Esophagus muscularis mucosa (tissue), 3 donors: ENCODE measurements around the gene GDPGP1.

Experiments used
- POLR2A ChIP-seq: fragments of 450-650 bp; IDR thresholded peaks from one replicate; pipeline ENCODE4 v1.6.1; 2017; ENCODE audit warnings: antibody characterized with exemption, moderate library complexity, mild to moderate bottlenecking, low read depth
- POLR2AphosphoS5 ChIP-seq, 2 donors: sonication (generic); formaldehyde crosslinking; IDR thresholded peaks; one replicate each; pipeline ENCODE4 v1.6.1; 2017; ENCODE audit warnings: antibody characterized with exemption in 2 of 2
- TF ChIP-seq, protein P1 (sequence below), 3 experiments: fragments of 200-600 bp in 2 of 3; fragments of 450-650 bp in 1 of 3; sonication (generic) in 2 of 3; IDR thresholded peaks; one replicate each; pipeline ENCODE4 v1.5.1; 2017 to 2019; ENCODE audit warnings: antibody characterized with exemption in 3 of 3, mild to moderate bottlenecking in 2 of 3, moderate library complexity in 1 of 3

DNA sequence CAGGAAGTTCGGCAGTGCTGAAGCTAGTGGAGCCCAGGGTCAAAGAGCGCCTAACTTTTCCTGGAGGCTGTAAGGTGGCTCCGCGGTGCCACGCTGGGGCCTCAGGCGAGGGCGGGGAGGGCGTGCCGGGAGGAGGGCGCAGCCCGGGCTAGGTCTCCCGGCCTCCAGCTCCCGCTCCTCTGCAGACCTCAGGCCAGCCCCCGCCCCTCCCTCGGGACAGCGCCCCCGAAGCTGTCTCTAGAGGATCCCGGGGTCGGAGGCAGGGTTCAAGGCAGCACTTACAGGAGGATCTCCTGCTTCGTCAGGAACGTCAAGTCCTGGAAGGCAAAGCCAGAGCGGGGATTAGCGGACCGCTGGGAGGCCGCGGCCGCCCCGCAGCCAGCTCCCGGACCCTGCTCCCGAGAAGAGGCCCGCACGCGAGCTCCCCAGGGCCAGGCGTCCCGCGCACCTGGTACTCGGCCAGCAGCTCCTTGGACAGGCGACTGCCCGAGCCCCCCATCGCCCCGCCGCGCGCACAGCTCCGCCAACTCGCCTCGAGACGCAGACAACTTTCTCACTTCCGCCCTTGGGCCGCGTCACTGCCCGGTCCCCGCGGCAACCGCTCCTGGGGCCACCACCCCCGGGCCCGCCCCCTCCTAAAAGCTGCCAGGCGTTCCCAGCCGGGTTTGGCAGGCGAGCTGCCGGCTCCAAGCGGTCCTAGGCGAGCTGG, 468 bp upstream of the GDPGP1 start, which contains the start of gene CIB1:
- TF ChIP-seq POLR2AphosphoS5 (IDR thresholded peaks at IDR 0.05) = peak; percentile 77 to 87
- peak; percentile 54 for TF ChIP-seq POLR2A
- TF ChIP-seq, protein P1, sequence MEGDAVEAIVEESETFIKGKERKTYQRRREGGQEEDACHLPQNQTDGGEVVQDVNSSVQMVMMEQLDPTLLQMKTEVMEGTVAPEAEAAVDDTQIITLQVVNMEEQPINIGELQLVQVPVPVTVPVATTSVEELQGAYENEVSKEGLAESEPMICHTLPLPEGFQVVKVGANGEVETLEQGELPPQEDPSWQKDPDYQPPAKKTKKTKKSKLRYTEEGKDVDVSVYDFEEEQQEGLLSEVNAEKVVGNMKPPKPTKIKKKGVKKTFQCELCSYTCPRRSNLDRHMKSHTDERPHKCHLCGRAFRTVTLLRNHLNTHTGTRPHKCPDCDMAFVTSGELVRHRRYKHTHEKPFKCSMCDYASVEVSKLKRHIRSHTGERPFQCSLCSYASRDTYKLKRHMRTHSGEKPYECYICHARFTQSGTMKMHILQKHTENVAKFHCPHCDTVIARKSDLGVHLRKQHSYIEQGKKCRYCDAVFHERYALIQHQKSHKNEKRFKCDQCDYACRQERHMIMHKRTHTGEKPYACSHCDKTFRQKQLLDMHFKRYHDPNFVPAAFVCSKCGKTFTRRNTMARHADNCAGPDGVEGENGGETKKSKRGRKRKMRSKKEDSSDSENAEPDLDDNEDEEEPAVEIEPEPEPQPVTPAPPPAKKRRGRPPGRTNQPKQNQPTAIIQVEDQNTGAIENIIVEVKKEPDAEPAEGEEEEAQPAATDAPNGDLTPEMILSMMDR (IDR thresholded peaks at IDR 0.05) = no peak
